Type B pancreatic cell (in vitro differentiated cells): ENCODE data around the gene VTN. TPM values are rescaled to one million over a fixed set of nuclear protein-coding genes. Genes with fewer than 3 reads are reported as not detected.

Source experiments
- DNase-seq: peaks from one replicate; pipeline ENCODE4 v3.0.0; 2021; ENCODE audit warnings: mixed read lengths; ENCODE audit not compliant: unreplicated experiment; ENCODE audit errors: extremely low spot score
- H3K27ac Mint-ChIP-seq: 2 replicates; pipeline ENCODE4 v1.8.0; 2021; ENCODE audit warnings: mild to moderate bottlenecking, mixed read lengths
- H3K27me3 Mint-ChIP-seq: 2 replicates; pipeline ENCODE4 v1.8.0; 2021; ENCODE audit warnings: mixed read lengths
- H3K36me3 Mint-ChIP-seq: 2 replicates; pipeline ENCODE4 v1.8.0; 2021; ENCODE audit warnings: mixed read lengths
- H3K4me1 Mint-ChIP-seq: one replicate; pipeline ENCODE4 v1.8.0; 2021; ENCODE audit warnings: mixed read lengths; ENCODE audit not compliant: unreplicated experiment
- H3K4me3 Mint-ChIP-seq: 2 replicates; pipeline ENCODE4 v1.8.0; 2021; ENCODE audit warnings: mild to moderate bottlenecking, mixed read lengths
- H3K9me3 Mint-ChIP-seq: 2 replicates; pipeline ENCODE4 v1.8.0; 2021; ENCODE audit warnings: mixed read lengths
- total RNA-seq: library from RNA; stranded (reverse); gene quantifications from 2 replicates; pipeline ENCODE4 v1.2.1, GENCODE V29; 2021; ENCODE audit warnings: low replicate concordance
- TF ChIP-seq, protein P1 (sequence below): fragments of 200-600 bp; sonication (generic); conservative IDR thresholded peaks from 2 replicates; pipeline ENCODE4 v1.5.0; 2021; ENCODE audit warnings: antibody characterized with exemption, mild to moderate bottlenecking

Gene VTN
- total RNA-seq, 1 donor from 2014 or later = 20.3 TPM

DNA sequence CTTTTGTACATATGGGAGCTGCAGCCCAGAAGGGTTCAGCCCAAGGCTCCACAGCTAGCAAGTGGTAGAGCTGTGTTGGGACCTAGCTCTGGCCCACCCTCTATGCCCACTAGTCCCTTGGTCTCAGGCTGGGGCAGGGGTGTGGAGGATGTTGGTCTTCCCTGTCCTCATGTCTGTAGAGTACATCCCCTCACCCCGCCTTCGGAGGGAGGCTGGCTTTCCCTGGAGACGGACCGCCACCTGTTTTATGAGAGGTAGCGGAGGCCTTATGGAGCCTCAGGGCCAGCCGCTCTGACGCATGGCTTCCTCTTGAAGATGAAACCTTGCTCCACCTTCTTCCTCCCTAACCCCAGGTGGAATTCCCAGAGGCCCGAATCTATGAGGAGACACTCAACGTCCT lies 26.1 kb downstream of the VTN start:
- no peaks in the 10 kb centered on the region for H3K4me1 Mint-ChIP-seq
- no peak overlapping the region for H3K4me3 Mint-ChIP-seq
- no peak for DNase-seq
- no peaks in the 10 kb centered on the region for H3K36me3 Mint-ChIP-seq
- H3K27ac Mint-ChIP-seq = peak overlapping the region; percentile 79
- no peaks in the 10 kb centered on the region for H3K27me3 Mint-ChIP-seq
- TF ChIP-seq, protein P1, sequence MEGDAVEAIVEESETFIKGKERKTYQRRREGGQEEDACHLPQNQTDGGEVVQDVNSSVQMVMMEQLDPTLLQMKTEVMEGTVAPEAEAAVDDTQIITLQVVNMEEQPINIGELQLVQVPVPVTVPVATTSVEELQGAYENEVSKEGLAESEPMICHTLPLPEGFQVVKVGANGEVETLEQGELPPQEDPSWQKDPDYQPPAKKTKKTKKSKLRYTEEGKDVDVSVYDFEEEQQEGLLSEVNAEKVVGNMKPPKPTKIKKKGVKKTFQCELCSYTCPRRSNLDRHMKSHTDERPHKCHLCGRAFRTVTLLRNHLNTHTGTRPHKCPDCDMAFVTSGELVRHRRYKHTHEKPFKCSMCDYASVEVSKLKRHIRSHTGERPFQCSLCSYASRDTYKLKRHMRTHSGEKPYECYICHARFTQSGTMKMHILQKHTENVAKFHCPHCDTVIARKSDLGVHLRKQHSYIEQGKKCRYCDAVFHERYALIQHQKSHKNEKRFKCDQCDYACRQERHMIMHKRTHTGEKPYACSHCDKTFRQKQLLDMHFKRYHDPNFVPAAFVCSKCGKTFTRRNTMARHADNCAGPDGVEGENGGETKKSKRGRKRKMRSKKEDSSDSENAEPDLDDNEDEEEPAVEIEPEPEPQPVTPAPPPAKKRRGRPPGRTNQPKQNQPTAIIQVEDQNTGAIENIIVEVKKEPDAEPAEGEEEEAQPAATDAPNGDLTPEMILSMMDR = no peak
- H3K9me3 Mint-ChIP-seq = no peaks in the 10 kb centered on the region

DNA sequence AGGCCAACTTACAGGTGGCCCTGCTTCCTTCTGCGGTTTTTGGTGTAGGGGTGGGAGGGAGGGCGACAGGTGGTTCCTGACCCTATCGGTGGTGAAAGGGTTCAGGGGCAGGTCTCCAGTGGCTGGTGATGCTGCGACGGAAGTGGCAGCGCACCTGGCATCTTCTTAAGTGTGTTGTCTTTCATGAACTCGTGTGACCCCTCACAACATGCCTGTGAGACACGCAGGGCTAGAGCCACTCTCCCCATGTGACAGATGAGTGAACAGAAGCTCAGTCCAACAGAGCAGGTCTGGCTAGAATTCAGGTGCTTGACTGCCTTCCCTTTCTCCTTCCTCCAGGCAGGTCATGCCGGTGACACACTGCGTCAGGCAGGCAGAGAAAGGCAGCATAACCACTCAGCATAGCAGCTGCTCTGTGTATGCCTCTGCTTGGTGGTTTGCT lies 26.6 kb downstream of the VTN start:
- no peaks in the 10 kb centered on the region for H3K27me3 Mint-ChIP-seq
- H3K4me1 Mint-ChIP-seq = no peaks in the 10 kb centered on the region
- no peak overlapping the region for H3K4me3 Mint-ChIP-seq
- TF ChIP-seq, protein P1 = no peak
- DNase-seq = no peak
- H3K27ac Mint-ChIP-seq = peak overlapping the region; percentile 79
- no peaks in the 10 kb centered on the region for H3K36me3 Mint-ChIP-seq
- no peaks in the 10 kb centered on the region for H3K9me3 Mint-ChIP-seq

DNA sequence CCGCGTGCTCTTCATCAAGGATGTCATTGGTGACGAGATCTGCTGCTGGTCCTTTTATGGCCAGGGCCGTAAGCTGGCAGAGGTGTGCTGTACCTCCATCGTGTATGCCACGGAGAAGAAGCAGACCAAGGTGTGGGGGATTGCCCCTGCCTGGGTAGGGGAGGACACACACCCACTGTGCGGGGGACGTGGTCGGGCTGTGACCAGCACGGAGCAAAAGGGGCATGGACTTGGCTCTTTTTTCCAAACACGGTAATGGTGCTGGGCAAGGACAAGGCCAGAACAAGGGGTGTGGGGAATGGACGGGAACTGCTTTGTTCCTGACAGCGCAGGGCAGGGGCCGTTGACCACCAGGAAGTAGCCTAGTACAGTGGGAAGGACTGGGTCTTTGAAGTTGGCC lies 27.8 kb downstream of the VTN start:
- DNase-seq = no peak
- Mint-ChIP-seq H3K36me3 (no peaks in the 10 kb centered on the region), H3K27me3 (no peaks in the 10 kb centered on the region), H3K27ac (no peak overlapping the region), H3K4me3 (no peak overlapping the region), H3K9me3 (no peaks in the 10 kb centered on the region), H3K4me1 (no peaks in the 10 kb centered on the region)
- TF ChIP-seq, protein P1 = no peak

DNA sequence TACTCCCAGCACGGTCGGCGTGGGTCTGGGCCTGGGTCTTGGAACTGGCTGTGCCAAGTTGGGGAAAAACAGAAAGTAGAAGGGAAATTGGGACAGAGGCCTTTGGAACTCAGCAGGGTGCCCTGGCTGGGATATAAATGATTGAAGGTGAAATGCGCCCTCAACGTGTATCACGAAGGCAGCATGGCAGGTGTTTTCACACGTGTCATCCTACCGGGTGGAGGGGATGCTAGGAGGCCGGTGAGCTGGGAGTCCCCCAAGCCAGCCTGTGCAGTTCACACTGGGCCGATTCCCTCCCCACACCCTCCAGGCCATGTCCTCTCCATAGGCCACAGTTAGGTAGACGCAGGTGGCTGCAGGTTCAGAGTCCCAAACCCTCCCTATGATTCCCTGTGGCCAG lies 28.6 kb downstream of the VTN start:
- Mint-ChIP-seq H3K4me3 (no peak overlapping the region), H3K4me1 (peaks cover 5% of the 10 kb centered on the region), H3K36me3 (no peaks in the 10 kb centered on the region), H3K27me3 (no peaks in the 10 kb centered on the region), H3K9me3 (no peaks in the 10 kb centered on the region), H3K27ac (no peak overlapping the region)
- no peak for DNase-seq
- TF ChIP-seq, protein P1 = no peak

DNA sequence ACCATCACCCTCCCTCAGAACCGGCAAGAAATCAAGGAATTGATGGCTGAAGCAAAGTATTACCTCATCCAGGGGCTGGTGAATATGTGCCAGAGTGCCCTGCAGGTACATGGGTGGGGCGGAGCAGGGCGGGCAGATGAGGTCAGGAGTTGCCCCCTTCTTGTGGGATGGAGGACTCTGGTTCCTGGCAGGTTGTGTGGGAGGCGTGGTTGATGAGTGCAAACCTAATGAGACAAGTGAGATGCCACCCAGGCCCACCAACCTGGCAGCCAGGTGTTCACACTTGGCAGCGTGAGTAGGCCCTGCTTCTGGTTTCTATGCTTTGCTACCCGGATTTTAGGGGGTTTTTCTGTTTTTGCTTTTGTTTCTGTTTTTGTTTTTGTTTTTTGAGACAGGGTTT lies 29.7 kb downstream of the VTN start:
- no peaks in the 10 kb centered on the region for H3K9me3 Mint-ChIP-seq
- H3K27ac Mint-ChIP-seq = no peak overlapping the region
- peaks cover 5% of the 10 kb centered on the region for H3K4me1 Mint-ChIP-seq

More for the DNA sequence above, 29.7 kb downstream of the VTN start:
- no peak overlapping the region for H3K4me3 Mint-ChIP-seq
- TF ChIP-seq, protein P1 = no peak
- H3K27me3 Mint-ChIP-seq = no peaks in the 10 kb centered on the region
- no peak for DNase-seq
- H3K36me3 Mint-ChIP-seq = no peaks in the 10 kb centered on the region
